HEK293 (cell line): ENCODE data around the gene DENND1A.

Source experiments
- CTCF ChIA-PET: fragments of 350-600 bp; formaldehyde crosslinking; extraction: SDS; loops from one replicate; lab custom pipeline; 2021; ENCODE audit warnings: antibody characterized with exemption; lab: Yijun Ruan, JAX
- POLR2A ChIA-PET: fragments of 300-600 bp; formaldehyde crosslinking; extraction: SDS; loops from one replicate; lab custom pipeline; 2020; ENCODE audit warnings: antibody characterized with exemption, inconsistent platforms; lab: Yijun Ruan, JAX
- H3K27ac ChIP-seq: fragments of 200-500 bp; sonication (Bioruptor generic); 2 replicates; pipeline ENCODE4 v1.5.1; 2014; ENCODE audit warnings: low read depth, low read length, control low read depth, inconsistent platforms; ENCODE audit errors: extremely low read depth
- H3K36me3 ChIP-seq, 2 experiments: fragments of 200-500 bp in 1 of 2; sonication (Bioruptor generic) in 1 of 2; 1 replicate in 1 of 2; 2 replicates in 1 of 2; pipeline ENCODE4 v1.5.1; 2014 to 2017; ENCODE audit warnings: inconsistent platforms in 2 of 2, low read length in 2 of 2; ENCODE audit not compliant: control insufficient read depth in 2 of 2, insufficient read depth in 1 of 2
- H3K4me1 ChIP-seq: fragments of 200-500 bp; sonication (Bioruptor generic); 2 replicates; pipeline ENCODE4 v1.5.1; 2014; ENCODE audit warnings: mild to moderate bottlenecking, low read length, inconsistent platforms; ENCODE audit not compliant: control insufficient read depth, insufficient read depth
- H3K4me3 ChIP-seq: 2 replicates; pipeline ENCODE4 v1.5.1; 2011; ENCODE audit warnings: low read depth, mild to moderate bottlenecking, control low read depth, low read length, moderate library complexity
- H3K9me3 ChIP-seq: fragments of 200-500 bp; sonication (Bioruptor generic); 2 replicates; pipeline ENCODE4 v1.5.1; 2014; ENCODE audit warnings: low read depth, low read length, inconsistent platforms; ENCODE audit not compliant: control insufficient read depth, insufficient read depth
- GLI2 ChIP-seq: fragments of 450-650 bp; formaldehyde crosslinking; IDR thresholded peaks from 2 replicates; pipeline ENCODE4; 2017; ENCODE audit warnings: missing biosample characterization, missing genetic modification characterization, low read depth, borderline replicate concordance
- INSM2 ChIP-seq: fragments of 450-650 bp; formaldehyde crosslinking; IDR thresholded peaks from 2 replicates; pipeline ENCODE4 v1.5.1; 2016; ENCODE audit warnings: missing biosample characterization, missing genetic modification characterization
- KLF7 ChIP-seq: fragments of 450-650 bp; formaldehyde crosslinking; IDR thresholded peaks from 2 replicates; pipeline ENCODE4 v1.5.1; 2016; ENCODE audit warnings: missing biosample characterization, missing genetic modification characterization, borderline replicate concordance
- MYNN ChIP-seq: fragments of 450-650 bp; formaldehyde crosslinking; IDR thresholded peaks from 2 replicates; pipeline ENCODE4 v1.5.1; 2016; ENCODE audit warnings: missing biosample characterization, missing genetic modification characterization, borderline replicate concordance
- PRDM4 ChIP-seq: fragments of 450-650 bp; formaldehyde crosslinking; IDR thresholded peaks from 2 replicates; pipeline ENCODE4 v1.5.1; 2017; ENCODE audit warnings: missing biosample characterization, missing genetic modification characterization
- RBAK ChIP-seq: fragments of 450-650 bp; formaldehyde crosslinking; IDR thresholded peaks from 2 replicates; pipeline ENCODE4 v1.5.1; 2016; ENCODE audit warnings: missing biosample characterization, missing genetic modification characterization
- SALL2 ChIP-seq: fragments of 450-650 bp; formaldehyde crosslinking; IDR thresholded peaks from 2 replicates; pipeline ENCODE4 v1.5.0; 2017; ENCODE audit warnings: missing biosample characterization, mild to moderate bottlenecking, missing genetic modification characterization, borderline replicate concordance
- ZBTB11 ChIP-seq: fragments of 450-650 bp; formaldehyde crosslinking; conservative IDR thresholded peaks from 2 replicates; pipeline ENCODE4 v1.5.1; 2016; ENCODE audit warnings: low read depth, missing biosample characterization, missing genetic modification characterization
- ZBTB17 ChIP-seq: fragments of 450-650 bp; formaldehyde crosslinking; IDR thresholded peaks from 2 replicates; pipeline ENCODE4 v1.5.1; 2016; ENCODE audit warnings: missing biosample characterization, missing genetic modification characterization
- ZBTB48 ChIP-seq: fragments of 450-650 bp; formaldehyde crosslinking; IDR thresholded peaks from 2 replicates; pipeline ENCODE4 v1.5.1; 2016; ENCODE audit warnings: missing biosample characterization, missing genetic modification characterization
- ZBTB7A ChIP-seq: fragments of 450-650 bp; formaldehyde crosslinking; IDR thresholded peaks from 2 replicates; pipeline ENCODE4 v1.5.1; 2016; ENCODE audit warnings: low read depth, missing biosample characterization, missing genetic modification characterization
- ZNF112 ChIP-seq: fragments of 450-650 bp; formaldehyde crosslinking; IDR thresholded peaks from 2 replicates; pipeline ENCODE4 v1.5.0; 2017; ENCODE audit warnings: missing biosample characterization, missing genetic modification characterization
- ZNF114 ChIP-seq: fragments of 450-650 bp; formaldehyde crosslinking; IDR thresholded peaks from 2 replicates; pipeline ENCODE4 v1.5.0; 2017; ENCODE audit warnings: missing biosample characterization, missing genetic modification characterization
- ZNF121 ChIP-seq: fragments of 450-650 bp; formaldehyde crosslinking; IDR thresholded peaks from 2 replicates; pipeline ENCODE4 v1.5.1; 2016; ENCODE audit warnings: missing biosample characterization, missing genetic modification characterization
- ZNF24 ChIP-seq: fragments of 450-650 bp; formaldehyde crosslinking; IDR thresholded peaks from 2 replicates; pipeline ENCODE4 v1.5.1; 2016; ENCODE audit warnings: missing biosample characterization, missing genetic modification characterization
- ZNF248 ChIP-seq: fragments of 450-650 bp; formaldehyde crosslinking; IDR thresholded peaks from 2 replicates; pipeline ENCODE4 v1.5.1; 2017; ENCODE audit warnings: missing biosample characterization, missing genetic modification characterization
- ZNF280C ChIP-seq: fragments of 450-650 bp; formaldehyde crosslinking; IDR thresholded peaks from 2 replicates; pipeline ENCODE4 v1.5.1; 2016; ENCODE audit warnings: missing biosample characterization, missing genetic modification characterization
- ZNF292 ChIP-seq: fragments of 450-650 bp; formaldehyde crosslinking; IDR thresholded peaks from 2 replicates; pipeline ENCODE4 v1.5.1; 2016; ENCODE audit warnings: low read depth, missing biosample characterization, missing genetic modification characterization, borderline replicate concordance
- ZNF311 ChIP-seq: fragments of 450-650 bp; formaldehyde crosslinking; IDR thresholded peaks from 2 replicates; pipeline ENCODE4 v1.5.1; 2017; ENCODE audit warnings: missing biosample characterization, missing genetic modification characterization, borderline replicate concordance
- ZNF366 ChIP-seq: fragments of 450-650 bp; formaldehyde crosslinking; conservative IDR thresholded peaks from 2 replicates; pipeline ENCODE4 v1.5.1; 2016; ENCODE audit warnings: missing biosample characterization, missing genetic modification characterization
- ZNF423 ChIP-seq: fragments of 450-650 bp; formaldehyde crosslinking; IDR thresholded peaks from 2 replicates; pipeline ENCODE4 v1.5.1; 2016; ENCODE audit warnings: missing biosample characterization, missing genetic modification characterization
- ZNF585B ChIP-seq: fragments of 450-650 bp; formaldehyde crosslinking; IDR thresholded peaks from 2 replicates; pipeline ENCODE4 v1.5.1; 2016; ENCODE audit warnings: missing biosample characterization, missing genetic modification characterization
- ZNF692 ChIP-seq: fragments of 450-650 bp; formaldehyde crosslinking; IDR thresholded peaks from 2 replicates; pipeline ENCODE4 v1.5.1; 2016; ENCODE audit warnings: missing biosample characterization, missing genetic modification characterization

The DENND1A gene

GRCh38 chr9:123470121-123470782 is 459.7 kb downstream of the DENND1A start (continued):
- TF ChIP-seq ZNF311 (tag by site-specific recombination), result no peak
- no peak for TF ChIP-seq ZNF366 (tag by site-specific recombination)
- TF ChIP-seq RBAK (tag by site-specific recombination), result no peak
- TF ChIP-seq INSM2 (tag by site-specific recombination), result no peak
- no peak for TF ChIP-seq ZNF112 (tag by site-specific recombination)
- no peak for TF ChIP-seq ZBTB7A (tag by site-specific recombination)
- TF ChIP-seq ZNF585B (tag by site-specific recombination), result no peak
- TF ChIP-seq ZNF24 (tag by site-specific recombination), result no peak
- TF ChIP-seq SALL2 (tag by site-specific recombination), result no peak
- TF ChIP-seq, all 188 proteins: peak for 0

GRCh38 chr9:123469282-123469681 is 460.6 kb downstream of the DENND1A start:
- Histone ChIP-seq H3K9me3 (no peaks in the 10 kb centered on the region), H3K4me3 (no peak overlapping the region), H3K36me3 (no peaks in the 10 kb centered on the region), H3K4me1 (no peaks in the 10 kb centered on the region), H3K27ac (no peak overlapping the region)
- CTCF ChIA-PET, result no interaction called here
- TF ChIP-seq ZNF423, result no peak
- TF ChIP-seq ZNF248 (tag by site-specific recombination), result no peak
- no peak for TF ChIP-seq ZNF280C (tag by site-specific recombination)
- no peak for TF ChIP-seq ZBTB48 (tag by site-specific recombination)
- no peak for TF ChIP-seq ZNF292 (tag by site-specific recombination)
- TF ChIP-seq PRDM4 (tag by site-specific recombination), result no peak
- TF ChIP-seq ZBTB11 (tag by site-specific recombination), result no peak
- TF ChIP-seq MYNN (tag by site-specific recombination), result no peak
- no peak for TF ChIP-seq GLI2
- TF ChIP-seq KLF7 (tag by site-specific recombination), result no peak
- TF ChIP-seq ZBTB17 (tag by site-specific recombination), result no peak
- no peak for TF ChIP-seq ZNF114 (tag by site-specific recombination)
- TF ChIP-seq ZNF121 (tag by site-specific recombination), result no peak
- TF ChIP-seq ZNF692 (tag by site-specific recombination), result no peak
- POLR2A ChIA-PET, result no interaction called here
